NCI-H345 treated with DMSO at 0.1 percent for 48 hours (cell line): ENCODE results near the gene UBASH3B.
A peak's percentile ranks its signal among the peaks of the same experiment; 100 is the strongest.

Experiments used
- DNase-seq: peaks from one replicate; lab custom pipeline; 2025; ENCODE audit not compliant: unreplicated experiment; lab: John Stamatoyannopoulos, UW

Gene UBASH3B

DNA sequence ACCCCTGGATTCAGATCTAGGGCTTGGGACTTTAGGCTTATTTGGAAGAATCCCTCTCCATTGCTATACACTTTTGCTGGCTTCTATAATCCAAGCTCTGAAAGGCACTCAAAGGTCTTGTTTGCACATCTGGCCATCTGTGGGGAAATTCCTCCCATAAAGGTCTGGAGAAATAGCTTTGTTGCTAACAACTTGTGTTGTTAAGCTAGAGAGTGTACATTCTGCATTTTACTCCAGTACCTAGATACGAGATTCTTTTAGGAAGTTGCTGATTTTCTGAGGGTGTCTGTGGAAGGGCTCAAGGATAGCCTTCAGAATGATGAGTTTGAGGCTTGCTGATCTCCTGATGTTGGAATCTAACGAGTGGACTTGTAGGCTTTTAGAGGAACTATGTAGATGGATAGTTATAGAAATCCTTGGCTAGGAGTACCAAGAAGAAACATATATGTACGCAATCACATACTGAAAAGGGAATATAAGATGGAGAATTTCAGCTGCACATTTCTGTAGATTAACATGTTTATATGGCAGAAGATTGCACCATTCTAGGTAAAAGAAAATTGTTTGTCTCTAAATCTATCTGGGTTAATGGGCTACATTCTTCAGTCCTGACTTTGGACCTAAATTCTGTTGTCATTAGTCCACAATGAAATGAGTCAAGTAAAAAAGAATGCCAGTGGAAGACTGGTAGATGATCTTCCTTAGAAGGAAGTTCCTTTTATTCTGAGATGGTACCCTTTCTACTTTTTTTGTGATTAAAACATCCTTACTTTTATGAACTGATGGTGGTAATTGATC, 51.0 kb downstream of the UBASH3B start:
- no peak for DNase-seq

DNA sequence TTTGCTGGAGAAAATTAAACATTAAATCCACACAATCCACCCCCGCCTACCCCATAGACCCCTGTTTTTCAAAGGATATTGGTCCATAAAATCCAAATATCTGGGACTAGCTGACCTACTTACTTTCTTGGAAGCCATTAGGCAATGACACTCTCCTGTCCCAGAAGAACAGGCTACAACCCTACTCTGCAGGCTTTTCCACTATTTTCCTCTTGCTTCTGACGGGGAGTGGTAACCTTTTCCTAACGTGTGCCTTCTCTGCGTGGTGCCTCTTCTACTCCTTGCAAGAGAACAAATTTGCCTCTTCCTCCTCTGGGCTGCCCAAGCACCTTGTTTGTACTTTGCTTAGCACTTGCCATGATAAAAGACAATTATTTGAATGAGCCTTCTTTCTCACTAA, 51.6 kb downstream of the UBASH3B start:
- no peak for DNase-seq

DNA sequence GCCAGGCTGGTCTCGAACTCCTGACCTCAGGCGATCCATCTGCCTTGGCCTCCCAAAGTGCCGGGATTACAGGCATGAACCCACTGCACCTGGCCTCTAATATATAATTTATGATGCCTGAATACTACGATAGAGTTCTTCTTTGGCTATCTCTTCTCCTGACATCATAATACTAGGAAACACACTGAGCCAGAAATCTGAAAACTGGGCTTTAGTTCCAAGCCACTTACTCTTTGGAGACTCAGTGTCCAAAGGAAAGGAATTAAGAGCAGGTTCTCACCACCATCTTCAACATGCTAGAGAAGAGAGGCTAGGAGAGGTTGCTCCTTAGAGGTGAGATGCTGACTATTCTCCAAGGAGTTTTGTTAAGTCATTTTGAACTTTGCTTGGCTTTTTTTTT, 52.4 kb downstream of the UBASH3B start:
- no peak for DNase-seq

DNA sequence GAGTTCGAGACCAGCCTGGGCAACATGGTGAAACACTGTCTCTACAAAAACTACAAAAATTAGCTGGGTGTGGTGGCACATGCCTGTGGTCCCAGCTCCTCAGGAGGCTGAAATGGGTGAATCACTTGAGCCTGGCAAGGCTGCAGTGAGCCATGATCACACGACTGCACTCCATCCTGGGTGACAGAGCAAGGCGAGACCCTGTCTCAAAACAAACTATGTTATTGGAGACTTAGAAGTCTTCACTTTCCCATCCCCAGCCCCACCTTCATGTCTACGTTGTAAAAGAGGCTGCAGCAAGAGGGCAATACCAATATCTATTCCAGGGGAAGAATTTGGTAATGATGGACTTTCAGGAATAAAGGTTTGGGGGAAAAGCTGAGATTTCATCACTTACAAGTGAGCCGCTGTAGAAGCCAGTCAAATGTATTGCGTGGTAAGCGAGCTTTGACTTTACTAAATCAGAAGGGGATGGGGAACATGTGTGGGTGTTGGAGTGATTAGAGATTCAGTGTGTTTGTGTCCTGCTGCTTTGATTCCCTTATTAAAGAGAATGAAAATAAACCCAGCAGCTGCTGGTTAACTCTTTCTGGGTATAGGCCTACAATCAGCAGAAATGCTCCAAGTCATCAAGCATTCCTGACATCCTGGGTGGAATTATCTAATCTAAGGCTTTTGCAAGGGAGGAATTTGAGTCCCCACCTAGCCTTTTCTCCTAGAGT, 53.7 kb downstream of the UBASH3B start:
- no peak for DNase-seq

GRCh38 chr11:122711362-122711761, 55.8 kb downstream of the UBASH3B start:
- no peak for DNase-seq

GRCh38 chr11:122711831-122712381, 56.4 kb downstream of the UBASH3B start:
- DNase-seq = no peak

DNA sequence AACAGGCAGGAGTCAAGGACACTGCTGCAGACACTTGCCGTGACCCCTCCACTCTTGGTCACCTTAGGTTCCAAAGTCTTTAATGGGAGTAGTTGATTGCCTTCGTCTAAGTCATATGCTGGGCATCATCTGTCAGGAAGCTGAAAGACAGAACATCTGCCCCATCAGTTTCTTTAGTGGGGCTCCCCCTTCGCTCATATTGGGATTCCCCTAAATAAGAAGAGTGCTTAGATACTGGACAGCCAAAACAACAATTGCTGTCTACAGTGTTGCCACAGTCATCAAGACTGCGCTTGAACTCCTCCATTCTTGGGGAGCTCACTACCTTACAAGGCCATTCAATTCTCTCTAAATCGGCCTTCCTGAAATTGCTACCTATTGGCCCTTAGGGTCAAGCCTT, 58.5 kb downstream of the UBASH3B start:
- DNase-seq = no peak

DNA sequence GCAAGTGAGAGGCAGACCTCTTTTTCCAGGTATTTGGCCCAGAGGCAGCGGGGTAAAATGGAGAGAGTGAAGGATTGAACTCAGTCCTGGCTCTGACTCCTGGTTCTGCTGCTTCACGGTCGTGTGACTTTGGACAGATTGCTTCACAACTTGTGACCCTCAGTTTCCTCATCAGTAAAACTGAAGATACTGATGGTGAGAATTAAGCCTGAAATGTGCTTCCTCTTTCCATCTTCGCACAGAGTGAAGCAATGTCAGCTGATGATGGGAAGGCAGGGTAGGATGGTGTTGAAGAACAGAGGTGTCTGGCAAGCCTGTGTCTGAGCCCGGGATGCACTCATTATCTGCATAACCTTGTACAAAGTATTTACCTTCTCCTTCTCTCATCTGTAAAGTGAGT, 59.0 kb downstream of the UBASH3B start:
- no peak for DNase-seq

DNA sequence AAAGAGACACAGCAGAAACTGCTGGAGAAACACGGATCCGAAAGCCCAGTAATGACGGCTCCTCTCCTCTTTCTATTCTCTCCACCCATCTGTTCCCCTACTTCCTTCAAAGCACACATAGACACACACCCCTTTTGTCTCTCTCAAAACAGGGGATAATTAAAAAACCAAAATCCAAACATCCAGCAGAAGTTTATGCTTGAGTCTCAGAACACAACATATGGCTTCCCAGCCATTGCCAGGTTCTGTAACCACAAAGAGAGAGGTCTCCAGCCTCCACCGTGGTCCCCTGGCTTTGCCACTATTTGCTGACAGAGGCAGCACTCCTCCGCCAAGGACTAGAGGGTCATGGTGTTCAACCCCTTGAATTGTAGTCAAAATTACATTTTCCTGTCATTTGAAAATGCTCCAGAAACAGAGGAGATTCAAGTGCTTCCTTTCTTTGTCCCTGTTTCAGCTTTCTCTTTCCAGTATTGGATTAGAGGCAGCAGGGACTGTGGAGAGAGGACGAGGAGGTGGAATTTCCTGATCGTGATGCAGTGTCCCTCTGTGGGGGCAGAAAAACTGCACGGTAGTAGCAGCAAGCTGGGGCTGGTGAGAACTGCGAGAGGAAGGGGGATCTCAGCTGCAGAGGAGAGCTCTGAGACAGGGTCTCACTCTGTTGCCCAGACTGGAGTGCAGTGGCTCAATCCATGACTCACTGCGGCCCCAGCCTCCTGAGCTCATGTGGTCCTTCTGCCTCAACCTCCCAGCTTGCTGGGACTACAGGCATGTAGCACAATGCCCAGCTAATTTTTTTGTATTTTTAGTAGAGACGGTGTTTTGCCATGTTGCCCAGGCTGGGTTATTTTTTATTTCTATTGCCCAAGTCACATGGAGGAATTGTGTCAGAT, 60.3 kb downstream of the UBASH3B start:
- no peak for DNase-seq

GRCh38 chr11:122717264-122717867, 61.8 kb downstream of the UBASH3B start:
- DNase-seq = no peak

DNA sequence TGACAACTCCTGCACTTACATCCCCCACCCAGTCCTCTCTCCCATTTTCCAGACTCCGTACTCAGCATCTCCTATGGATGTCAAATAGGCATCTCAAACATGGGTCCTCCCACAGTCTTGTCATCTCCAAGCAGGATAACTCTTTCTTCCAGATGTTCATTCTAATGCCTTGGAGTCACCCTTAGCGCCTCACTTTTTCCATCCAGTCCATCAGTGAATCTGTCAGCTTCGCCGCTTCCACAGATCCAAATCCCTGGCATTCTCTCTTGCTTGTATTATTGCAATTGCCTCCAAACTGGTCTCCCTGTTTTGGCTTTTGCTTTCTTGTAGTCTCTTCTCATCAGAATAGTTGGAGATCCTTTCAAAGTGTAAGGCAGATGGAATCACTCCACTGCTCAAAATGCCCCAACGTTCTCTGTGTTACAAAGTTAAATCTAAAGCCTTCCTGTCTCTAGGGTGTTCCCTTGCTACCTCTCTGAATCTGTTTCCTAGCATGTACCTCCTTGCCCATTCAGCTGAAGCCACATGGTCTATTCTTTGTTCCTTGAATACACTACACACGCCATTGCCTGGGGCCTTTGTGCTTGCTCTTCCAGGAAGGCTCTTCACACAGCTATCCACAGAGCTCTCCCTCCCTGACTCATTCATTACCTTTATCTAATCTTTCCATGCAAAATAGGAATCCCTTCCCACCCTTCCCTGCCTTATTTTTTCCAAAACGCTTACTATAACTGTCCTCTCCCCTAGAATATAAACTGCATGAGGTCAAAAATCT, 64.8 kb downstream of the UBASH3B start:
- DNase-seq = peak; percentile 54

DNA sequence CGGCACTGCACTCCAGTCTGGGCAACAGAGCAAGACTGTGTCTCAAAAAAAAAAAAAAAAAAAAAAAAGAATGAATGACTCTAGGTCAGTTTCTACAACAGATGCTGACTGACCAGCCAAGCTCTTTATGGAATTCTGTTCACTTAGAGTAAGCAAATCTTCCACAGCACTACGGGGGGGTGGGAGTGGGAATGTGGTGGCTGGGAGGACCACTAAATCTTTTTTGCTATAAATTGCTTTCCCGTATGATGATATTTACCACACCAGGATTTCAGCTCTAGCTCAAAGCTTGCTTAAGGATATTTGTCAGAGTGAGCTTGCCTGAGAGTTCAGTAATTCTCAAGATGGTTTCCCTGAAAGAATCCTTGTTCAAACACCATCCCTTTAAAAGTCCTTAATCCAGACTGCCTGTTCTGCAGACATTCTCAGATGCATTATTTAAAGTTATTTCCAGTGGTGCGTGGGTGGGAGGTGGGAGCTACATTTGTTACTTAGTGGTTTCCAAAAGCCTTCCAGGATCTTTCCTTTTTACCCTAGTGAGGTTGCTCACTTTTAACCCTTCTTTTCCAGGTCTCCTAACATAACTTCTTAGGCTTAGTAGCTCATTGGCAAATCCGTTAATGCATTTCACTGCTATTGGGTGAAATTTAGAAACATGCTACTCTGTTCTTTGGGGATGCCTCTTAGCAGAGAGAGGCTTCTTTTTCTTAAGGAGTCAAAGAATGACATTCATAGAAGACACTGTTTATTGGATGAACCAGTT, 65.9 kb downstream of the UBASH3B start:
- DNase-seq = no peak

GRCh38 chr11:122721964-122722266, 66.4 kb downstream of the UBASH3B start:
- DNase-seq = no peak

DNA sequence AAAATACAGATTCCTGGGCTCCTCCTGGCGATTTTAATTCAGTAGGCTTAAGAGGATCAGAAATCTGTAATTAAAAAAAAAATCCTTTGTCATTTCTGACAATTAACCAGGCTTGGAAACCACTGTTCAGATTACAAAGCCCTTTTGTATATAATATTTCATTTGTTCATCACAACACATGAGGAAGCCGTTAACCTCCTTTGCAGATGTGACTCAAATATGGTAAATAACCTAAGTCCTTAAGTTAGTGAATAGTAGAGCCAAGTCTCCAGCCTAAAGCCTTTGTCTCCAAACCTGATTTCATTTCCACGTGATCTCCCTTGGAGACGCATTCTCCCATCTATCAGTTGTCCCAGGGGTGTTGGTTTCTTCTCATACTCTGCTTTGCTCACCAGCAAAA, 67.6 kb downstream of the UBASH3B start:
- no peak for DNase-seq

GRCh38 chr11:122723576-122723975, 68.1 kb downstream of the UBASH3B start:
- no peak for DNase-seq

DNA sequence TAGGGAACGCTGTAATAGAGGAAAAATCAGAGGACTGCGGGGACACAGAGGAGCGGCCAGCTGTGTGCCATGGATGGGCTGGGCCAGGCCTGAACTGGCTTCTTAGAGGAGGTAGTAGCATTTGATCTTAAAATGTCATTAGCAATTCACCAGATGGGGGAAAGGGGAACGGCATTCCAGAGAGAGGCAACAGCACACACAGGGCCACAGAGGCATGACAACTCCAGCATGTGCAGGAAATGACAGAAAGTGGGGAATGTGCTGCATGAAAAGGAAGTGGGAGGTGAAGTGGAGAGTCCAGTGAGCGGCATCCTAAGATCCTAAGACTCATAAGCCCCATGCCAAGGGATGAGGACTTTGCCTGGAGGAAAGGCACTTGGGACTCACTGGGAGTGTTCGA, 69.0 kb downstream of the UBASH3B start:
- no peak for DNase-seq

DNA sequence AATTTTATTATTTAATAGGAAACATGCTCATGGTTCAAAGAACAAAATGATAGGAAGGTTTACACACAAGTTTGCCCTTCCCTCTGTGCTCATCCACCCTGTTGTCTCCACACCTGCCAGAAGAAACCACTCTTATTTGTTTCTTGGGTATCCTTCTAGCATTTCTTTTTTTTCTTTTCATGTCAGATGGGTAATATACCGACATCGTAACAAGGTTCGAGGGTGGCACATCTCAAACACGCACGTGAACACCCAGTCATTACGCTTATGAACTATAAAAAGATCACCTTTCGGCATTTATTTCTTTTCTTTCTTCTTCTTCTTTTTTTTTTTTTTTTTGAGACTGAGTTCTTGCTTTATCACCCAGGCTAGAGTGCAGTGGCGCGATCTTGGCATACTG, 70.5 kb downstream of the UBASH3B start:
- DNase-seq = no peak

DNA sequence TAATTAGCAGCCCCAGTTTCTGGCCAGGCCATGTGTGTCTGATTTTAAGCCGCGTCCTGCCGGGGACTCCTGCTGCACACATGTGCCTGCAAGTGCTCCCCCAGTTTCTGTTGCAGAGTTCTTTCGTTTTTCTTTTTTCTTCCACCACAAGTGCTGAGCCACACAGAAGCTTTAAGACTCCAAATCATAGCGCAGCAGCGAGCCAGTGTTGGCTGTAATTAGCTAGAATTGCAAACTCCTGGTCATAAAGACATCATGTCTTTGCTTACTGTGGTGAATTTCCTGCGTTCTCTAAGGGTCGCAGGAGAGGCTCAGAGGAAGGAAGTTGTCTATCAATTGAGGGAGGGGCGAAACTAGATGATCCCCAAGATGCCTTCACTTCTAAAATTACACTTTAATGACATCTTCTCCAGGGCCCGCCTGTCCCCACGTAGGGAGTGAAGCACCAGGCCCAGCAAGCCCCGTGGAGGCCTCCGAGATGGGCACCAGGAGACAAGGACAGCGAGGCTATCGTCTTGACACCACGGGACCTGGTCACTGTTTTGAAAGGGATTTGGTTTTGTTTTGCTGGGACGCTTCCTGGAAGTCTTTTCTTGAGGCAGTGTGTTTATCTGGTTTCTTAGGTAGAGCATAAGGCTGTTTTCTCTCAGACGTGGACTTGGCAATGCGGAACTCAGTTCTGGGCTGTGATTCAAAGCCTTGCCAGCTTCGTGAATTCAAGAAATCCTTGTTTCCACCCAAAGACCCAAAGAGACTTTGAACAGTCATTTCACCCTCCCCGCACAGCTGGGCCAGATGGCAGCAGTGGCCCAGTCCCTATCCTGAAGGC, 71.8 kb downstream of the UBASH3B start:
- DNase-seq = no peak

GRCh38 chr11:122728561-122728960, 73.0 kb downstream of the UBASH3B start:
- DNase-seq = no peak
